SIG-M5 (cell line): ENCODE data around the gene UBE3B.

Experiments used
- DNase-seq: peaks from one replicate; lab custom pipeline; 2025; lab: John Stamatoyannopoulos, UW

Gene UBE3B

DNA sequence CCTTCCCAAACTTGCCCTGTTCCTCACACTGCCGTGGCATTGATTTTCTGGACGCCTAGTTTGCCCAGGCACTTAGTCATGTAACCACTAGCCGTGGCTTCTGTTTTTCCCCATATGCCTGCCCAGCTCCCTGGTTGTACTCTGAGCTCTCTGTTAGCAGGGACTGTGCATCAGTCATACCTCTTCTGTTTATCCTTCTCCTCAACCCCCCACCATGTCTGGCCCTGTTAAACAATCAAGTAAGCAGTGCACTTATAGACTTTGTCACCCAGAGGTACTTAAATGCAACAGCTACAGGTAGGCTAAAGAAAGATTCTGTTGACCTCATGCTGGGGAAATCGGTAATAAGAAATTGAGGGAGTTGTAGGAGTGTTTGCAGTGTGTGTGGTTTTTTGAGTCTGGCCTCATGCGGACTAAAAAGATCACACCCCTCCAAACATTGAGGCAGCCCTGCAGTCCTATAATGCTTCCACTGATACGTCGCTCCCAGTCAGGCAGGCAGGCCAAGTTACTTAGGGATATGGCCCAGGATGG, 17.0 kb downstream of the UBE3B start:
- DNase-seq: no peak

DNA sequence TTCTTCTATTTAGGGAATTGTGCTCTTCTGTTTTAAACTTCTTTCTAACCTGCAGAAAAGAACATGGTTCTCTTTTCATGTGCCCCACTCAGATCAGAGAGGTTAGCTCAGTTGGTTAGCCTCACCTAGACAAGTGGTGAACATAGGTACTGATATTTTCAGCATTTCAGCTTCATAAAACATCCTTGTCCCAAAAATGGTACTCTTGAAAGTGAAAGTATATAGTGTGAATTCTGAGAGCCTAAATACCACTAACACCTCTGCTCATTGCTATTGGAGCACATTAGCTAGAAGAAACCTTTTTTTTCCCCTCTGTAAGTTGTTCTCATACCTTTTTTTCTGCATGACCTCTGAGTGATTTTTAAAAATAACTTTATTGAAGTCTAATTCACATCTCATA, 17.6 kb downstream of the UBE3B start:
- no peak for DNase-seq

DNA sequence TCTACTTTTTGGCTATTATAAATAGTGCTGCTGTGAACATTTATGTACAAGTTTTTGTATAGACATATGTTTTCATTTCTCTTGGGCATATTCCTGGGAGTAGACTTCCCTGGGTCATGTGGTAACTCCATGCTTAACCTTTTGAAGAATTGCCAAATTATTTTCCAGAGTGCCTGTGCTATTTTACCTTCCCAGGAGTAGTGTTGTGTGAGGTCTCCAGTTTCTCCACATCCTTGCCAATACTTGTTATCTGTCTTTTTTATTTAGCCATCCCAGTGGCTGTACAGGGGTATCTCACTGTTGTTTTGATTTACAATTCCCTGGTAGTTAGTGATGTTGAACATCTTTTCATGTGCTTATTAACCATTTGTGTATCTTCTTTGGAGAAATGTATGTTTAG, 18.9 kb downstream of the UBE3B start:
- DNase-seq: no peak

DNA sequence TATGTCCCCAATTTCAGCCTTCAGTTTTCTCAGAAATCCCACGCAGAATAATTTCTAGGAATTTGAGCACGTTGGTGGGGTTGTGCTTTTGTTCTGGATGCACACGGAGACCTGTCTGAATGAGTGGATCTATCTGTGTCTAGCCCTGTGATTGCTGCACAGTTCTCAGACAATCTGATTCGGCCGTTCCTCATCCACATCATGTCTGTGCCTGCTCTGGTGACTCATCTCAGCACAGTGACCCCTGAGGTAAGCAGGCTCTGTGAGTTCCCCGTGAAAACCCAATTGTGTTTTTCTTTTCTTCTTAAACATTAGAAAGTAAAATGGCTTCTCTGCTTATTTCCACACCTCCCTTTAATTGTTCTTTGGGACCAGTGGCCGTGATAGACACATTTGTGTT, 20.2 kb downstream of the UBE3B start:
- no peak for DNase-seq

DNA sequence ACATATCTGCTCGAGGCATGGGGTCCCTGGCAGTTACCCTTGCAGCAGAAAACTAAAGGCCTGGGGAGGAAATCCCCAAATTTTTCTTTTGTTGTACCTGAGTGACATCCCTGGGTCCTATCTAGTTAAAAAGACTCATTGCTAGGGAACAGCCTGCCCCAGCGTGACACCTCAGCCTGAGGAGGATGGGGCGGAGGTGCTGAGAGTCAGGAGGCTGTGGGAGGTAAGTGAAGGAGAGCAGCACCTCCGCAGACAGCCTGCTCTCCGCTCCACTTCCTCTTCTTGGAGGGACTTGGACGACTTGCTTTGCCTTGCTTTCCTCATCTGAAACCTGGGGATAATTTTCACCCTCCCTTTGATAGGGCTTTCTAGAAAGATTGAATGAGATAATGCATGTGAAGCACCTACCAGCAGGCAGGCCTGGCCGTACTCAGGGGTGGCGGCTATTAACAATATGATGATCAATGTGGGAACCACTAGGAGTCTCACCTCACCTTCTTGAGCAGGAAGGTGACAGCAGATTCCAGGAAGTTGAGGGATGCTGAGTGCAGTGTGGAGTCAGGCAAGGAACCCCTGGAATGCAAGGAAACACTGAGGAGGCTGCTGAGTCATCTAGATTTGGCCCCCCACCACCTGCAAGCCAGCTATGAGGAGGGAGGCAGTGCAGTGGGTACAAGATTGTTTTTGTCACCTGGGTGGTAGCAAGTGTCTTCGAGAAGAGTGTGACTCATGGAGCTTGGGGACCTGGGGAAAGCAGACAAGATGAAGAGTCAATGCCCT, 23.2 kb downstream of the UBE3B start:
- DNase-seq: no peak

DNA sequence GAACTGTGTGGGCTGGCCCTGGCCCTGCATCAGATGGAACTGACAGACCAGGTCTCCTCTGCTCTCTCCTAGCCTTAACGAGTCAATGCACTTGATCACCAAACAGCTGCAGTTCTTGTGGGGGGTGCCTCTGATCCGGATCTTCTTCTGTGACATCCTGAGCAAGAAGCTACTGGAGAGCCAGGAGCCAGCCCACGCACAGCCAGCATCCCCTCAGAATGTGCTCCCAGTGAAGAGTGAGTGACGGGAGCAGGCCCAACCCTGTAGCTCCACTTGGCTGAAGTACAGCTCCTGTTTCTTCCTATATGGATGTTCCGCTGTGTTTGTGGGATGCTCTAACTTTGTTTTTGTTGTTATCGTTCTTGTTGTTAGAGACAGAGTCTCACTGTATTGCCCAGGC, 23.9 kb downstream of the UBE3B start:
- no peak for DNase-seq

DNA sequence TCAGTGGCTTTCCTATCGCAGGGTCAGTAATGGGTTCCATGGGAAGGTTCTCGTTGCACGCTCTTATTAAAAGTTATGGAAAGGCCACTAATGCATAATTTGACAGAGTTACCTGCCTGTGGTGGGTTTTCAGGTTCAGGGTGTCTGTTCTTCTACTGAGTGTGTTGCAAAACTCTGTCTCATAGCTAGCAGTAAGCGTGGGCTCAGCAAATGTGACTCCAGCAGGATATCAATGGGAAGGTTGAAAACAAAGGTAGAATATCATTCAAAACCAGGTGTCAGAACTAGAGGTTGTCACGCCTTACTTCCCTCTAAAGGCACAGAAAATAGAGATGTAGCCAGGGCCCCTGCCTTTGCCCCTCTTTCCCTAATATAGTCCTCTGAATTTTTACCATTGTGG, 24.9 kb downstream of the UBE3B start:
- DNase-seq: no peak

DNA sequence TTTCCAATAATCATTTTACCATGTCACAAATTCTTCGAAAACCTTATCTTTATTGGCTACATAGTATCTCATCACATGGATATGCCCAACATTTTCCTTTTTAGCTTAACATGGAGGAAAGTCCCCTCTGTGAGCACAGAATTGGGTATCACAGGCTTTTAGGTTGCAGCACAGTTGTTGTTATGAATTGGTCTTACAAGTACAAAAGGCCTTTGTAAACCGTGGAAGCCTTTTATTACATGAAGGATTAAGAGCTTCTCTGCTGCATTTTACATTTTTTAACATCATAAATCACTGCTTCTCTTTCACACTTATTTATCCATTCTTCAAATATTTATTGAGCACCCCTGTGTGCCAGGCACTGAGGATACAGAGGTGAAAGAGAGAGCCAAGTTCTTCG, 26.2 kb downstream of the UBE3B start:
- no peak for DNase-seq

DNA sequence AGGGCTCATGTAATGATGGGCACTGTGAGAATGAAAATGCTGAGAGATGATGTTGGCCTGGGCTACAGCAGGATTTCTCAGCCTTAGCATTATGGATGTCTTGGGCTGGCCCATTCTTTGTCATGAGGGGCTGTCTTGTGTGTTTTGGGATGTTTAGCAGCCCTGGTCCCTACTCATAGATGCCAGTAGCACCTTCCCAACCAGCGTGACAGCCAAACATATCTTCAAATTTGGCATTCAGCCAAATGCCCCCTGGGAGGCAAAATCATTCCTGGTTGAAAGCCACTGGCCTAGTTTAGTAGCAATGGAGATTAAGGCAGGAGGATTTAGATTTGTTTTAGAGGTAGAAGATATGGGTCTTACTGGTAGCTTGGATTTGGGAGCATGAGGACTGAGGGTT, 26.6 kb downstream of the UBE3B start:
- DNase-seq: no peak

DNA sequence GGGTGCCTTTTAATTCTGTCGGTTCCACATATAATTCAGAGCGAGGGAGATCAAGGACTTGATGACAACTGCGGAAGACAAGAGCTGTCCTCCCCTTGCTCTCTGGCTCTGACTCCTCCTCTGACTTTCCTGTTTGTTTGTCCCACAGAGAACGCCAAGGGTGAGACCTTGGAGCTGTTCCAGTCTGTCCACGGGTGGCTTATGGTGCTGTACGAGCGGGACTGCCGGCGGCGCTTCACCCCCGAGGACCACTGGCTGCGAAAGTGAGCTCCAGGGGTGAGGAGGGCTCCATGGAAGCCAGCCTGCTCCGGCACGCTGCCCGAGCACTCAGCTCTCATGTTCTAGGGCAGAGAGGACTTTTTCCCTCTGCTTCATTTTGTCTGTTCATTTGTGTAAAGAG, 32.8 kb downstream of the UBE3B start:
- DNase-seq: no peak

DNA sequence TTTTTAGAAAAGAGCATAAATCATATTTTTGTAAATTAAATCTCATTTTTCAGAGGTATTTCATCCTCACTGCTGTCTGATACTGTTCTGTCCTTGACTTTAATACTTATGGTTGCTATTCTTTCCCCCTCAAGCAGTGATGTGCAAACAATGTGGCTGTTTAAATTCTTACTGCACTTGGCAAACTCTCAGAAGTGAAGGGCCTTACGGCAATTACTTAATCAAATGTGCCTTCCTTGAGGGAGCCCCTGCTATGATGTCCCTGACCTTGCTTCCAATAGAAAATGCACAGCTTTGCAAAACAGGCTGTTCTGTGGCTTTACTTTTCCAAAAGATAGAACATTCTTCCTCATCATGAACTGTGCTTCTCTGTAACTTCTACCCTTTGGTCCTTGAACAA, 35.2 kb downstream of the UBE3B start:
- no peak for DNase-seq

DNA sequence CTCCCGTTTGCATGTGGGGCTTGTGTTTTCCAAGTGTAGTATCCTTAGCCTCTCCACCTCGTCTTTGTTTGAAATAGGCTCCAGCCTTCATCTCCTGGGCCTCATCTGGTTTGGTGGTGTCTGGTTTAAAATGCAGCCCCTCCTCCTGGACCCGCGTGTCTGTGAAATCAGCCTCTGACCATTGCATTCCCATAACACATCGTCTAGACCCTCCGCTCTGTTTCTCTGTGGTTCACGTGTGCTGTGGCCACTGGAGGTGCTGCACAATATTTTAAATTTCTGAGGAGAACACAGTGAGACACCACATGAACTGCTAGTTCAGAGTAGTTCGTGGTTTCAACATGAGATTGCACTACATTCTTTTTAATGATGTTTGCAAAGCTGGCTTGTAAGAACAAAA, 35.6 kb downstream of the UBE3B start:
- no peak for DNase-seq

DNA sequence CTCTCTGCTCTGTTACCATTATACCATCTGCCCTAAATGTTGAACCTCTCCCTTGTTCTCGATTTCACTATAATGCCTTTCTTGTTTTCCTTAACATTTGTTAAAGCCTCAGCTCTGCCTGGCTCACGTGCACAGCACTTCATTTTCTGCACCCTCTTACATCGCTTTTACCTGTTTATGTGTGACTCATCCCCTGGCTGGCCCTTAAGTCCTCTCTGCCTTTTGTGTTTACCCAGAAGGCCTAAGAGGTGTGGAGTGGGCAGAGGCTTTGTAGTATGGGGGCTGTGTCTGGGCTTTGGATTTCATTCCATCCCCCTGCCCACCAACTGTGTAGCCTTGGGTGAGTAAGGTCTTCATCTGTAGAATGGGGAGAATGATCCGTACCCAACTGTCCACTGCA, 36.5 kb downstream of the UBE3B start:
- no peak for DNase-seq

DNA sequence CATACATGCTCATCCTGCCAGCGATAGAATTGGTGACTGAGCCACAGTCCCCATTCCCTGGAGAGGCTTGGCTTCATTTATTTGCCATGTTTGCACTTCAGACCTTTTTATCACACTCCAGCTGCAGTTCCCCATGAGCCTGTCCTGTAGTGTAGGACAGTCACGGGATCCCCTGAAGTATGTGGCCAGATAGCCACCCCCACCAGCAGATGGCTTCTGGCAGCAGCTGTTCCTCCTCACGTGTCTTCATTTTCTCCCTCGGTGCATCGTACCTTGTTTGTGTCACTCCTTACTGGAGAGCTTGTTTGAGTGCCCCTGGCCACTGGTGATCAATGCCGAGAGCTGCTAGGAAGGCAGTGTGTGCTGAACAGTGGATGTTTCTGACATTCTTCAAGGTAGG, 40.2 kb downstream of the UBE3B start:
- DNase-seq: no peak

DNA sequence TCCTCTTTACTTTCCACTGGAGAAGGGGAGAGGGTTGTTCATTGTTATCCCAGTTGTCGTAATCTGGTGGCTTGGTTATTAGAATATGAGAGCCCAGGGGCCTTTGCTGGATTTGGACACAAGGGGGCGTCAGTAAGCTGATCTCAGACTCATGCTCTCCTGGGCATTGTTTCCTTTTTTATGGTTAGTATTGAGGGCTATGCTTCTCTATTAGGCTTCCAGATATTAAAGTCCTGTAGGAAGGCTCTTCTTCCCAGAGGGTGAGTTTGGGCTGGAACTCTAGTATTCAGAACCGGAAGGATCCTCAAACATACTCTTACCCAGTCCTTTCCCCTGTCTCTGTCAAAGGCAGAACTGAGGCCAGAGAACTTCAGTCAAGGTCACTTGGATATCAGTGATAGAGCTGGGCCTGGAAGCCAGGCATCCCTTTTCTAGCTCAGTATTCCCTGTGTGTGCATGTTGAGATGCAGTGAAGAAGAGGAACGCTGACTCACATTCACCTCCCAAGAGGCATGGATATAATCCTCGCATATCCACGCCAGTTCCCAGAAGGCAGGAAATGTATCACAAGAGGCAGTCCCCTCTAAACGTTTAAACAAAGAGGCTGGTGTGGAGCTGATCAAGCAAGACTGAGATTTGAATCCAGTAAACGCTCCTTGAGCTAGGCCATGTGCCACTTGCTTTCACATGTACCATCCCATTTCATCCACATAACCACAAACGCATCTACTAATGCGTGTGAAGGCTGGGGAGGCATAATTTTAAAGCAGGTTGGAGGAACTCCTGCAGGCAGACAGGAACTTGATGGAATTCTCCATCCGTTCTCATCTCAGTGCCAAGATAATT, 41.6 kb downstream of the UBE3B start:
- DNase-seq: no peak

DNA sequence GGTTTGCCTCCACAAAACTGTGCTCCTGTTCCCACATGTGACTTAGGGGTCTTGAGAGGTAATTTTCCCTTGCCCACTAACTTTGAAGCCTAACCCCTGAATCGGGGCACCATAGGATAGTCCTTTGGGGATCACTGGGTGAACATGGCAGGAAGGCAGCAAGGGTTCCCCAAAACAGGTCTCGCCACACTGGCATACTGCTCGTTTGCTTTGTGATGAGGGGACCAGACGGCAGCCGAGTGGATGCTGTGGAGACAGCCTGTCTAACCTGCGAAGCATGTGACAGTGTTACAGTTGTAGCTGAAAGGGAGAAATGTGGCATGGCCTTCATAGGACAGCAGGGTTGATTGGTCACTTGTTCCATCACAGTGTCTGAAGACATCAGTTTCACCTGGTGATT, 42.4 kb downstream of the UBE3B start:
- DNase-seq: no peak

DNA sequence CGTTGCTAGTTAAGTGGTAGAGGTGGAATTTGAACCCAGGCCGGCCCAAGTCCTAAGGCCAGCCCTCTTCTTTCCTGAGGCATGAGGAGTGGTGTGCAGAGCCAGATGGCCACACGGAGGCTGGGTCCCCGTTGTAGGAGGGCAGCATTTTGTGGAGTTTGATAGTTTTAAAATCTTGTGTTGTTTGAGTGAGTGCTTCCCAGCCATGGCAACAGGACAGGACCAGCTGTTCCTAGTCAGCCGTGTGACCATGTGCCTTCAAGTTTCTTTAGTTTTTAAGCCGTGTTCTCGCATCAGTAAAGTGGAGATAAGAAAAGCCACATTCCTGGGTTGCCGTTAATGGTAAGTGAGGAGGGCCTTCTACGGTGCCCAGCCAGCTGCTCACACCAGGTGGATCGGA, 44.4 kb downstream of the UBE3B start:
- DNase-seq: no peak

DNA sequence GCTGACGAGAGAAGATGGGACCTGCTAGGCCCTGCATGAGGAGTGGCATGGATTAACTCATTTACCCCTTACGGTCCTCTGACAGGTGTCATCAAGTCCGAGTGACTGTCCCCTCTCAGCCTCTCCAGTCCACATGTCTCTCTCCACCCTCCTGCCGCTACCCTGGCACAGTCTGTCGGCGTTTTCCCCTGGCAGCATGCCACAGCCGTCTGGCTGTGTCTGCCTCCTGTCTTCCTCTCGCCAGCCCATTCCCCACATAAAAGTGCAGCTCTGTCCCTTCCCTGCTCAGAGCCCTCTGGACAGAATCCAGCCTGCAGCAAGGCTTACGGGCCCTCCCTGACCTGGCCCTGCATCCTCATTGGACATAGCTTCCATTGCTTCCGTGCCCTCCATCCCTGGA, 45.6 kb downstream of the UBE3B start:
- DNase-seq: no peak

DNA sequence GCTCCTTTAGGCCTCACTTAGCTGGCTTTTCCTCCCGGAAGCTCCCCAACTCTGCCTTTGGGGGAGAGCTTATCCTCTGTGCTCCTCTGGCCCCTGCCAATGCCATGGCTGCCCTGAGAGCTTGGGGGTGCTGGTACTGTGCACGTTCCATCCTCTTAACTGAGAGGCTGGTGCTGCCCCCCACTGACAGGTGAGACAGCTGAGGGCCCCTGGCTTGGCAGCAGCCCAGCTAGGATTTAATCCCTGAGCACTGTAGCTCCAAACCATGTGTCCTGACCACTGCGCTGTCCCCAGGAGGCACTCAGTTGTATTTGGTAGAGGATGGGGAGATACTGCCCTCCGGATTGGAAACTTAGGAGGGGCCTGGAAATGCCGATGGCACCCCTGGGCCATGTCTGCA, 46.1 kb downstream of the UBE3B start:
- no peak for DNase-seq

DNA sequence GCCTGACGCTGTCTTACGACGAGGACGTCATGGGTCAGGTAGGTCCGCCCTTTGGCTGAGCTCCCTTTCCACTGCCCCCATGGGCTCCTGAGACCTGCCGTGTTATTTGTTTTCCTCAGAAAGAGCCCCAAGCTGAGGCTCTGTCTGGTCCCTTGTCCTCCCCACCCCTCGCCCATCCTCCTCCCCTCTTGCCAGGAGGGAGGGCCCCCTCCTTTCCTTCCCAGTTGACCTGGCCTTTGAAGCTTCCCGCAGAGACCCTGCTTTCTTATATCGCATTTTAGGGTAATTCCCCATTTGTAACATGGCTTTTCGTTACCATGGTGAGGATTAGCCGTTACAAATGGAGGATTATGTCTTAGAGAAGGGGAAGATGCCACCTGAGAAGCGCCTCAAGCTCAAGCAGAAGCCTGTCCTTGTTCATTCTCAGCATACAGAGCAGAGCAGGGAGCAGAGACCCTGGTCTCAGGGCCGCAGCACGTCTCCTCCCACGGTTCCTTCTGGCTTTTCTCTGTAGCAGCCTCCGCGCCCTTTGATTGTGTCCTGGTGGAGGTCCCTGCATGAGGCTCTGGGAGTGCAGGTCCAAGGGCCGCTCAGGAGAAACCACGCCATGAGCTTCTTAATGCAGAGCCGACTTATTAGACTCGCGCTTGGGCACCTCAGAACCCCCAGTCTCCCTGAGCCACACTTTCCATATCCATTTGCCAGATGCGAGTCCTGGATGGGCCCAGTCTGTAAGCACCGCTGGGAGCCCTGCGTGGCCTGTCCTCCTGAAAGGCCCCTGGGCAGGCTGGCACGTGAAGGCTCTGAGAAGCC, 47.2 kb downstream of the UBE3B start:
- DNase-seq: no peak

DNA sequence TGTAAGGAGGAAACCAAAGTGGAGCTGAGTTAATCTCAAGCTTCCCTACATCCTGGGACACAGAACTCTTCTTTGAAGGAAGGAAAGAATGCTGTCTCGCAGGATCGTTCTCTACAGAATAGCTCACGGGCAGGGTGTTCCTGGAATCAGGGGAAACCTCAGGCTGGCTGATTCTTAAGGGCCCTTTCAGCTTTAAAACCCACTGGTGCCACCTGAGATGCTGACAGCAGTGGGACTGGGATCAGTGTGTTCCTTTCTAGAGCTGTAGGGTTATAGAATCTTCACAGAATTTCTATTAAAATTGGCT, 47.8 kb downstream of the UBE3B start:
- DNase-seq: no peak

DNA sequence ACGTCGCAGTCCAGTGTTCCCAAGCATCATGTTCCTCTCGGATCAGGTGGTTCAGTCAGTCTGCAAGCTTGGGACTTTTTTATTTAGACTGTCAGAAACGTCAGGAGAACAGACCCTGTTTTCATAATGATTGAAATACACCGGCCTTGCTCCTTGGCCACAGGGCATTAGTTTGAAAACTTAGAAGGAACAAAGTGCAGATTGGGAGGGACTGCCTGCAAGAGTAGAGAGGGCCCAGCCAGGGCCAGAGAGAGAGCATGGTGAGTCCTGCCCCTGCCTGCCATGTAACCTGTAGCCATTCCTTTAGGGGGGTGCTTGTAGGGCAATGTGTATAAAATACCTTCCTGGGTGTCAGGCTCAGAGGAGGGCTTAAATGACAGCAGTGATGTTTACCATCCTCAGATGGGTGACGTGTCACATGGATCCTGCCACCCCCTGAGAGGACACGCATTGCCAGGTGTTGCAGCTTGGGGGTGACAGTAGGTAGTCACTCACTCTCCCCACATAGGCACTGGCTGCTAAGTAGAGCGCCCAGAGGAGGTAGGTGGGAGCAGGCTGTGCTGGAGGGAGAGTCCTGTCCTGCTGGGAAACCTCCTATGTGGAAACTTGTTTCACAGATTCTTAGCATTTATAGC, 50.2 kb downstream of the UBE3B start:
- no peak for DNase-seq
